HepG2 (cell line): ENCODE results near the gene CTCF. TPM values are rescaled to one million over a fixed set of nuclear protein-coding genes. Genes with fewer than 3 reads are reported as not detected.

Source experiments
- KLF12 ChIP-seq: sonication (generic); formaldehyde crosslinking; IDR thresholded peaks from 2 replicates; pipeline ENCODE4 v1.4.0; 2020; ENCODE audit warnings: missing genetic modification reagents, borderline replicate concordance
- MEIS1 ChIP-seq: sonication (generic); formaldehyde crosslinking; IDR thresholded peaks from 2 replicates; pipeline ENCODE4 v1.9.0; 2021; ENCODE audit warnings: mild to moderate bottlenecking, missing genetic modification reagents, moderate library complexity, borderline replicate concordance
- MIER2 ChIP-seq: IDR thresholded peaks from 2 replicates; pipeline ENCODE4 v1.6.1; 2016; ENCODE audit warnings: missing biosample characterization, missing genetic modification reagents
- POGK ChIP-seq: sonication (generic); formaldehyde crosslinking; conservative IDR thresholded peaks from 2 replicates; pipeline ENCODE4 v1.8.0; 2022; ENCODE audit warnings: mild to moderate bottlenecking, moderate library complexity, missing genetic modification reagents
- PRDM10 ChIP-seq: sonication (generic); formaldehyde crosslinking; IDR thresholded peaks from 2 replicates; pipeline ENCODE4 v1.4.0; 2020; ENCODE audit warnings: low read depth, missing genetic modification reagents
- SP1 ChIP-seq, 2 experiments: fragments of 450-650 bp in 1 of 2; sonication (generic) in 1 of 2; formaldehyde crosslinking in 1 of 2; IDR thresholded peaks; 2 replicates each; pipeline versions ENCODE4 v1.4.0 to v1.6.1; 2016 to 2020; ENCODE audit warnings: missing genetic modification reagents in 1 of 2
- TERF1 ChIP-seq: sonication (generic); formaldehyde crosslinking; IDR thresholded peaks from 2 replicates; pipeline ENCODE4 v1.8.0; 2022; ENCODE audit warnings: mild to moderate bottlenecking, missing genetic modification reagents, moderate library complexity
- ZBTB26 ChIP-seq: IDR thresholded peaks from 2 replicates; pipeline ENCODE4 v1.6.1; 2016; ENCODE audit warnings: missing compliant biosample characterization, missing genetic modification reagents, borderline replicate concordance
- ZNF142 ChIP-seq: sonication (generic); formaldehyde crosslinking; IDR thresholded peaks from 2 replicates; pipeline ENCODE4 v1.4.0; 2020; ENCODE audit warnings: missing genetic modification reagents
- ZNF441 ChIP-seq: sonication (generic); formaldehyde crosslinking; IDR thresholded peaks from 2 replicates; pipeline ENCODE4 v1.7.0; 2021; ENCODE audit warnings: missing genetic modification reagents, borderline replicate concordance
- ZNF747 ChIP-seq: sonication (generic); formaldehyde crosslinking; IDR thresholded peaks from 2 replicates; pipeline ENCODE4 v1.8.1; 2023; ENCODE audit warnings: missing genetic modification reagents, mild to moderate bottlenecking, borderline replicate concordance
- ZNF761 ChIP-seq: sonication (generic); formaldehyde crosslinking; conservative IDR thresholded peaks from 2 replicates; pipeline ENCODE4 v1.4.0; 2020; ENCODE audit warnings: mild to moderate bottlenecking, missing genetic modification reagents
- polyA plus RNA-seq, 8 experiments: library from polyadenylated mRNA; depleted of rRNA in 3 of 8; stranded (reverse) in 7 of 8; unstranded in 1 of 8; fragments of >200 nt; fragmentation: Illumina TruSeq in 4 of 8; extraction: Trizol in 4 of 8; gene quantifications; 2 replicates each; pipeline versions ENCODE4 v1.2.1 to v1.2.3, GENCODE V29; 2011 to 2016; ENCODE audit warnings: low read depth in 4 of 8, missing spikeins in 1 of 8, mixed read lengths in 1 of 8; ENCODE audit not compliant: insufficient read depth in 1 of 8
- total RNA-seq, 5 experiments: library from RNA; depleted of rRNA; stranded (reverse); fragments of >200 nt; fragmentation: Illumina TruSeq; extraction: Trizol; gene quantifications; 2 replicates each; pipeline ENCODE4 v1.2.3, GENCODE V29; 2016; ENCODE audit warnings: low read depth in 1 of 5

CTCF gene
- total and polyA plus RNA-seq, 2 of the 13 experiments (the other 11 are each of a cell fraction or from before 2014, with no cell fraction given) = 19.5 to 37.5 TPM

- TF ChIP-seq ZNF142 (CRISPR knock-in tag) (peak; percentile 74; the same call in 1 of the 2 replicates), ZNF441 (0 out of 2 replicates have a peak, but pooled peaks have one; percentile 23), KLF12 (CRISPR knock-in tag) (peak; percentile 42; the same call in 1 of the 2 replicates), POGK (CRISPR knock-in tag) (peak; percentile 92), MIER2 (CRISPR knock-in tag) (no peak), MEIS1 (CRISPR knock-in tag) (peak; percentile 59; the same call in 1 of the 2 replicates), TERF1 (CRISPR knock-in tag) (no peak), ZNF761 (CRISPR knock-in tag) (0 out of 2 replicates have a peak, but pooled peaks have one; percentile 24), ZNF747 (peak; percentile 95), ZBTB26 (CRISPR knock-in tag) (peak; percentile 64), SP1 (IDR thresholded peaks at IDR 0.05) (no peak), SP1 (CRISPR knock-in tag; IDR thresholded peaks at IDR 0.05) (no peak), PRDM10 (no peak)
Measured at GRCh38 chr16:67562918-67563707, 787 bp downstream of the CTCF start (continued).
